Activated T-cell treated with anti-CD3 and anti-CD28 coated beads for 48 hours (primary cell): ENCODE data around the gene LEMD1.
"Not testable (repeated sequence)": the region's sequence is repeated elsewhere in the genome, so short reads cannot be mapped to it uniquely, and the experiment has no call there.

Experiments
- DNase-seq: peaks from one replicate; pipeline ENCODE4 v3.0.0-alpha.2; 2020; ENCODE audit warnings: low read depth

The LEMD1 gene

DNA sequence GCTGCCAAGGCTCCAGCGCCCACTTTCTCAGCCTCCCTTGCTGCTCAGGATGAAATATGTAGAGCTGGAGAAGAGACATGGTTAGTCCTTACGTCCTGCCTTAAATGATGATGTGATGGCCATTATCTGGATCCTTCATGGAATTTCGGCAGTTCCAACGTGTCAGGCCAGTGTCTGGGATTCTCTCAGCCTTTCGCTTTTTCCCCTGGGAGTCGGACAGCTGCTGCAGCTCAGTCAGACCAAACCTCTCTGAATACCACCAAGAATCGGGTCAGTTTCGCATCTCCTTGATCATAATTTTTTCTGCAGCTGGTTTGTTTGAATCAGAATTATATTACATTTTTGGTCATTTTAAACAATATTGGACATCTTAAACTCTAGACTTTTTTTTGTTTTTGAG, 42.8 kb downstream of the LEMD1 start:
- no peak for DNase-seq

DNA sequence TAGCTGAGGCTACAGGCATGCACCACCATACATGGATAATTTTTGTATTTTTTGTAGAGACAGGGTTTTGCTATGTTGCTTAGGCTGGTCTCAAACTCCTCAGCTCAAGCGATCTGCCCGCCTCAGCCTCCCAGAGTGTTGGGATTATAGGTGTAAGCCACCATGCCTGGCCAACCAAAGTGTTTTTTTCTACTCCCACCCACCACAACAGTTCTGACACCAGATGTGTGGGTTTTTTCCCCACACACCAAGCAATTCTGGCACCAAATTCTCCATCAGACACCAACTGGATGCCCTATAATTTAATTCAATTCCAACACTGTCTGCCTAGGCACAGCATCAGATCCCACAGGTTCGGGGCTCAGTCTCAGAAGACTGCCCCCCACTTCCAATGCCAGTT, 44.5 kb downstream of the LEMD1 start:
- no peak for DNase-seq

DNA sequence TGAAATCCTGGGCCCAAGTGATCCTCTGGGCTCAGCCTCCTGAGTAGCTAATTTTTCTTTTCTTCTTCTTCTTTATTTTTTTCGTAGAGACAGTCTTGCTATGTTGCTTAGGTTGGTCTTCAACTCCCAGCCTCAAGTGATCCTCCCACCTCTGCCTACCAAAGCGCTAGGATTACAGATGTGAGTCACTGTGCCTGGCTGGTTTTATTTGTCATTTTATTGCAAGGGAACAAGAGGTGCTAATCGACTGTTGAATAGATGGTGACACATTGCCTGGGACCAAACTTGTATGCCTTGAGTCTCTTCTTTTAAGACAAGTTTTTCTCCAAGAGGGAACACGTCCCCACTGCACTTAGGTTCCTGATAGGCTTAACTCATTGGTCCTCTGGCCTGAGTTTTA, 45.1 kb downstream of the LEMD1 start:
- DNase-seq = no peak

DNA sequence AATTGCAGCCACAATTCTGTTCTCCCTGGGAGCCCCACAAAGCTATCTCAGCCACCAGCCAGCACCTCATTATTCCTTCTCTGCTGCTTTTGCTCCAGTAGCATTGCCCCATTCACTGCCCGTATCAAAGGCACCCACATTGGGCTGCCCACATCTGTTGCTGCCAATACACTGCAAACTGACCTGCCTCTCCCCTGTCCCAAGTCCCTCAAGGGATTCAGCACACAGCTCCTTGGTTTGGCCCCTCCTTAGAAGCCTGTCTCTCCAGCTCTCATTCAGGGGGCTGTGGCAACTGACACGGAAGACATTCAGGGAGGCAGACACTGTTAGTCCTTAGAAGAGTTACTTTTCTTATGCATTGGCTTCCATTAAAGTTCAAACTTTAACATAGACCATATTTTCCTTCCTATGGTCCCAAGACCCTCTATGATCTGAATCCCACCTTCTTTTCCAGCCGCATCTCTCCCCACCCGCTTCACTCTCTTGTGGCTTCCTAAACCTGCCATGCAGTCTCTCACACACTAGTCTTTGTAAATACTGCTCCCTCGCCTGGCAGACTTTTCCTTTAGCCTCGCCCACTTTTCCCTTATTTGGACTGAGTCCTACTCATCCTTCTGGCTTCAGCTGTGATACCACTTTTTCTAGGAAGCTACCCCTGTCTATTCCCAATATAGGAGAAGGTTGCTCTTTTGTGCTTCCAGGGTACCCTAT, 45.9 kb downstream of the LEMD1 start:
- DNase-seq = no peak

DNA sequence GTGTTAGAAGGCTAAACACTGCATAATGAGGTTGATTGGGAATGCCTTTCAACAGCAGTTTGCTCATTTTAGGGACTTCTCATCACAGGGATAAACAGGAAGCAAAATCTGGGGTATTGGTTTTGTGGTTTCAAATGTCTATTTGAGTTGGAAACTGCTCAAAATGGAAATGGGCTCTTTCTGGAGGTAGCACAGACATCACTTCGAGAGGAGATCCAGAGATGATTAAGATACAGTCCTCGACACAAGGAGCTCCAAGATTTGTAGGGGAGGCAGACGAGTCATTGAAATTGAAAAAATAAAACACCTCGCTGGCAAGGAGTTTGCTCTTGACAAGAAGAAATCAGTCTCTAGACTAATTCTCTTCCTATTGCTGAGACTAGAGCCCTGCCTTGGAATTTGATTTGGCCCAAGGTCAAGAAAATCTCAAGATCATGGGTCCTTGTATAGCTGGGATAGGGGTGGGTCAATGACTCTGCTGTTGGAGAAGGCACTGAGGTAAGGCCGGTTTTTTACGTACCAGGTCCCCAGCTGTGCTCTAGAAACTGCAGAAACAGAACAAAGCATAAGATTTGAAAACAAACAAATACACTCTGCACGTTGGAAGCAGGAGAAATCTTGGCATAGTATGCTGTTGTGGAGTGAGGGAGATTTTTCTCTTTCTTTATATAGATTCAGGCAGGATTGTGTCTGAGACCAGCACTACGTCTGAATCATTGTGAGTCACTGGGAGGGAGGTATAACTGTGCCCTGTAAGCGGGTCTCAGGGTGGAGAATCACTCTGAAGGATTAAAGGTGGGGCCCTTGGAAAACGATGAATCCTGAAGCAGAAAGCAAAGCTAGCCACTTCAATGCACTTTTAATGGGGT, 47.4 kb downstream of the LEMD1 start:
- no peak for DNase-seq

DNA sequence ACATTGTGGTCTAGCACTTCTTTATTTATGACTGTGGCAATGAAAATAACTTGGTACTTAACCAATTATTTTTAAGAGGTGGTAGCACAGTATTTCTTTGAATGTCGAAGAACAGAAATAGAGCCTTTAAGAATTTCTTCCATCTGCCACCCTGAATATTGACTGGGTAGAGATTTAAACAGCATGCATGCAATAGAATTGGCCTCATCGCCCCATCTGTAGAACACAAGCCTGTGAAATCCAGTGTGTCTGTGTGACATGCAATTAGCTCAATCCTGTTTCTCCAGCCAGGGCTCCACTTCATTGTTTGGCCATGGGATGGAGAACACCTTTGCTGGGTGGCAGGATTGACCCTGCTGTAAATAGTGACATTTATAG, 48.1 kb downstream of the LEMD1 start:
- DNase-seq = no peak

DNA sequence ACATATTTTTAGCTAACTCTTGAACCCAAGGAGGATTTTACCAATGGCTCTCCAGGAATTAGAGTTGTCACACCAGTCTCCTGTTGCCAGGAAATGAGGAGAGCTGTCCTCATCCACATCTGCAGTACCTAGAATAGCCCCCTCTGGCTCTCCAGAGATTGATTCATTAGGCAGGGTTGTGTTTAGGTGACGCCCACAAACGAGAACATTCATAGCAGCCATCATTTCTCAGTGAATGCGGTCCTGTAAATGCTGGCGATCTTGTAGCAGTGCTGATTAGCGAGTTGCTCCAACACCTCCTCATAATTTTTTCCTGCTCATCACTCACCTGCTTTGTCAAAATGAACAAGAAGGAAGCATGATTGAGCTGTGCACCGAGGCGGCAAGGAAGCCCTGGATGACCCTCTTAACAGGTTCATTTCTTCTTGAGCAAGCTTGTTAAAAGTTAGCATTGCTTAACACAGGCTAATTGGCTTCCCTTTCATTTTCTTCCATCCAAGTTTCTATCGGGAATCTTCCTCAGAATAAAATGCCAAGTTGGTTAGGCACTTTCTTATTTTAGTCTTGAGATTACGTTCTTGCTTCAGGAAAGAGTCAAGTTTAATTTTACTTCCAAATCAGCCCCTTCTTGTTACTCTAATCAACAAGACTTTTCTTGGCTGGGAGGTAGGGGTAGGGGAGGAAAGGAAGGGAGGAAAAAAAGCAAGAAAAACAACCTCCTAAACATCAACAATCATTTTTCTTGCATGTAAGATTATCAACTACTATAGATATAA, 48.6 kb downstream of the LEMD1 start:
- no peak for DNase-seq

DNA sequence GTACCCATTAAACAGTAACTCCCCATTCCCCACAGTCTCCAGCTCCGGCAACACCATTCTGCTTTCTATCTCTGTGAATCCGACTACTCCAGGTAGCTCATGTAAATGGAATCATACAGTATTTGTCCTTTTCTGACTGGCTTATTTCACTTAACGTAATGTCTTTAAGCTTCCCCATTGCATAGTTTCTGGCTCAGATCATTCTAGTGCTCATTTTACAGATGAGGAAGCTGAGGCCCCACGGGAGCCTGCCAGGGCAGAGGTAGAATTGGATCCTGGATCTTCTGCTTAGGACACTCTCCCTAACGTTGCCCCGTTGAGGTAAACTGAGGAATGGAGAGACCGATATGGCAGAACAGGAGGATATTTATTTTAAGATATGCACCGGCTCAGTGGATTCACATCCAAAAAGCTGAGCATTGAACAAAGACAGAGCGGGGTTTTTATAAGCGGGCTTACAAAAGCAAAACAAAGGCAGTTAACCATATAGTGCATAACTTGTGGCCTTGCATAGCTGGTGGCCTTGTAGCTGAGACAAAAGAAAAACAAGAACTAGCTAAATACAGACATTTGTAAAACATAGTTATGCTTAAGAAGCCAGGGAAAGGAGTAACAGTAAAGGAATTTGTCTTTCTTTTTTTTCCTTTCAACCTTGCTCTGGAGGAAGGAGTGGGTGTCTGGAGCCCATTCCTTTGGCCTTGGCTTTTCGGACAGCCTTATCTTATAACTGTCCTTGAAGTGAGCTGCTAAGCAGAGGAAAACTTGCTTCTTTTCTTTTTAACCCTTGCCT, 49.8 kb downstream of the LEMD1 start:
- DNase-seq = no peak

DNA sequence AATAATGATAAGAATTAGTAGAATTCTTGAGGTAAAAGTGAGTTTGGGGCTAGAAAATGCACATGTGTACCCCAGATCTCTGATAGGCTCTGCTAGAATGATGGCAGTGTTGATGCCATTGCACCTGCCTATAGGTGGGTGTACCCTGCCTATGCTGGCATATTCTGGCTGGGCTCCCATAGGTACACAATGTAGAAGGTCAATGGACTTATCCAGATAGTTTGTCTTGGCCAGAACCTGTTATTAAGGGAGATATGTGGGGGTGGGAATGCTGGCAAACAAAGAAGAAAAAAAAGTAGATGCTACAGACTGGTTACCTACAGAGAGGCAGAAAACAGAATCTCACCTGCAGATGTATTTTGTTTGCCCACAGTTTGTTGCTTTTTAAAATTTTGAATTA, 51.1 kb downstream of the LEMD1 start:
- DNase-seq = no peak

DNA sequence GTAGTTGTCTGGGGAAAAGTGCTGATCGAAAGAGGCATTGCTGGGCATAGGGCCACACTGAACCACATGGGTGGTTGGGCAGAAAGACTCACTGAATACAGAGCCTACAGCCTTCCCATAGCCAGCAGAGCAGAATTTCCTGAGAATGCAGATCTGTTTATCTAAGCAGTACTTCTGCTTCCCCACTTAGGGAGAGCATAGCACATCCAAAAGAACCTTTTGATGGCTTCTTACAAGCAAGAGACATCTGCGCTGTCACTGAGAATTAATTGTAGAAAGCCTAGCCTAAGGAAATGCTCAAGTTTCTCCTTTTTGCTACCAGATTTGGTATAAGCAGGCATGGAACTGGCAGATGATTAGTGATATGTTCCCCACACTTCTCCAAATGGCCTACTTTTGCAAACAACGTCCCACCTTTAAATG, 52.1 kb downstream of the LEMD1 start:
- DNase-seq = no peak

DNA sequence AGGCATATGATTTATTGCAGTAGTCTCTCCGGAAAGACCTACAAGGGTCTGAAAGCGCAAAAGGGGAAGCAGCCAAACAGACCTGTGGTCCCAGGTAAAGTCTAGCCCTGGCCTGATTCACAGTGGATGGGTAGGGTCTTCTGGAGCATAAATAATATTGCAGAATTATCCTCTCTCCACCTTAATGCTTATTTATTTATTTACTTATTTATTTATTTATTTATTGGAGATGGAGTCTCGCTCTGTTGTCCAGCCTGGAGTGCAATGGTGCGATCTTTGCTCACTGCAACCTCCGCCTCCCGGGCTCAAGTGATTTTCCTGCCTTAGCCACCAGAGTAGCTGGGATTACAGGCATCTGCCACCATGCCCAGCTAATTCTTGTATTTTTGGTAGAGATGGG, 53.4 kb downstream of the LEMD1 start:
- no peak for DNase-seq

DNA sequence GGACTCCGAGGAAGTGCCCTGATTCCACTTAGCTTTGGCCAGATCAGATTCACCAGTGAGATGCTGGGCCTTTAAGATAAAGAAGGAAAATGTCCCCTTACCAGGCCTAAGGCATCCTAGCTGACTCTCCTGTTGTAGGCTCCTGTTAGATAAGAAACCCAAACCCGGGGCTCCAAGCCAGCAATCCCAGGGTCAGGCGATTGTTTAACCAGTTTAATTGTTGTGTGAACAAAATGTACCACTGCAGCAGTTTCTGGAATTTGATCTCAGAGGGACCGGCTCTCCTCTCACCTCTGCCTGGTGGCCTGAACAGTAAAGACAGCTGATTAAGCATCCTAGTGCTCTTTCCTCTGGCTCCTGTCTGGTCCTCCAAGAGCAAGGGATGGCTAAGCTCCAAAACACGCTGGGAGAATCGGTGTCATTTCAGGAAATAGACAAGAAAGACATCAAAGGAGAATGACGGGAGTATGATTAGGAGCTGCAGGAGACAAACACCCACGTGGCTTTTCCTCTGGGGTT, 55.9 kb downstream of the LEMD1 start:
- DNase-seq = no peak

DNA sequence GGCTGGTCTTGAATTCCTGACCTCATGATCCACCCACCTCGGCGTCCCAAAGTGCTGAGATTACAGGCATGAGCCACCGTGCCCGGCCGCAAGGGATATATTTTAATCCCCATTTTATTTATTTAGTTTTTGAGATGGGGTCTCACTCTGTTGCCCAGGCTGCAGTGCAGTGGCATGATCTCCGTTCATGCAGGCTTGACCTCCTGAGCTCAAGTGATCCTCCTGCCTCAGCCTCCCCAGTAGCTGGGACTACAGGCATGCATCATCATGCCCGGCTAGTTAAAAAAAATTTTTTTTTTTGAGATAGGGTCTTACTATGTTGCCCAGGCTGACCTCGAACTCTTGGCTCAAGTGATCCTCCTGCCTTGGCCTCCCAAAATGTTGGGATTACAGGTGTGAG, 56.8 kb downstream of the LEMD1 start:
- DNase-seq = not testable (repeated sequence)

DNA sequence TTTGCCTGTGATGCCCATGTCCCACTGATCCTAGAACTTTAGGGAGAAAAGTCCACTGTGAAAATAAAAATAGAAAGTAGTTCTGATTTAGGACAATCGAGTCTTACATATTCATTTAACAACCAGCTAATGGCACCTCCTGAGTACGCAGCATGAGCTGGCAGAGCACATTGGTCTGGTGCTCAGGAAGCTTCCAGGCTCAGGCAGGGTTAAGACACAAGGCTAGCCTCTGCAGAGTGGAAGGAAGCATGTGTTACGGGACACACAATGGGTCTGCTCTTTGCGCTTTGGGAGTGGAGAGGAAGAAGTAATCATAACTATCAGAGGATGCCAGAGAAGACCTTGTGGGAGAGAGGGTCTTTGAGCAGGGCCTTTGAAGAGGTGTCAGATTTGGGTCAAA, 61.0 kb downstream of the LEMD1 start:
- no peak for DNase-seq

DNA sequence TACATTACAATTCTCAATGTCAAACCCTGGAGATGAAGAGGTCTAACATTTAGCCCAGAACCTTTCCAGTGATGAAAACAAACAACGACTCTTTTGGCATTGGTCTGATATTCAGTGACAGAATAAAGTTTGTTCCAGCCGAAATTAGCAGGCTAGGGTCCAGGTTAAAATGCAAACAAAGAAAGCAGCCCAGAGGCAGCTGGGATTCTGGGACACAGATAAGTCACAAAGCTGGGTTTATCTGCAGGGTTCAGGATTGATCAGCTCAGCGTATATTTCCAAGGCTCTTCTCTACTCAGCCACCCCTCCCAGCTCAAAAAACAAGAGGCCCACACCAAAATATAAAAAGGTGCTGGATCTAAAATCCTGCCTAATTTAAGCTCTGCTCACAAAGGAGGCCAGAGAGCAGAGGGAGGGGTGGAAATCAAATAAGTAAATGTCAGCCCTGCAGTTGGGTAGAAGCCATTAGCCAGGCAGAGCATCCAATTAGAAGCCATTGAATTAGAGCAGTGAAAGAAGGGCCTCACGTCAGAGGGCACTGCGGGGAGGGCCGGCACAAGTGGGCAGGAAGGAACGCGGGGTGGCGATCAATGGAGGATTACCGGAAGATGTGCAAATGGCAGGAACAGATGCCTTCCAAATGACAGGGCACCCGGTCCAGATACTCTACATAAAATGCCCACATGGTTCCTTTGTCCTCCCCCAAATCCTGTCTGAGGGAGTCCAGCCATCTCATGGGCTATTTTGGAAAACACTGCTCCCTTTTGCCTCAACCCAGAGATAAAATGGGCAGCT, 61.9 kb downstream of the LEMD1 start:
- DNase-seq = no peak

DNA sequence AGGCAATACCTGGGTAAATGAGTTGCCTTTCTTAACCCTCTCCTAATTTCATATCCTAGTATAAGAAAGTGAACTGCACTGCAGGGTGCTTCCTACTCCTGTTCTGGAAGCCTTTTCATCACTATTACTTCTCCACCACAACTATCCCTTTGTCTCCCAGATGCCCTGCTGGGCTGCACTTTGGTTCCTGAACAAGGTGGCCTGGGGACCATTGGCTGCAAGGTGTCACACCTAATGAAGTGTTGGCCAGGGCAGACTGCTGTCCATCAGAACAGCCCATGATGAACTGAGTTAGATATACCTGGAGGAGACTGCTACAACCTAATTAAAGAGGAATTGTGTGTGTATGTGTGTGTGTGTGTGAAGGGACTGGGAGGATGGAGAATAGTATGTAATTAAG, 63.3 kb downstream of the LEMD1 start:
- DNase-seq = no peak

DNA sequence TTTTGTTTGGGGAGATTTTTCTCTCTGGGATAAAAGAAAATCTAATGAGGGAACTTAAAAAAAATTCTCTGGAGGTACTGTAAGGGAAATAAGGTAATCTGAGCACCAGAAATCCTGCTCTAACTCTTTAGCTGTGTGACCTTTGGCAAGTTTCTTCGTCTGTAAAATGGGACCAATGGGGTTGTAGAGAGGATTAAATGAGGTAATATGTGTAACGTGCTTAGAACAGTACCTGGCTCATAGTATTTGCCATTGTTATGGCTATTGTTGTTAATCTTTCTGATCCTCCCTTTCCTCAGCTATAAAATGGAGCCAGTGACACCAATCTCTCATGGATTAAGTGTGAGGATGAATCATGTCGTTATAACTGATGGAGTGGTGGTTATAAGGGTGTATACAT, 64.3 kb downstream of the LEMD1 start:
- DNase-seq = no peak

DNA sequence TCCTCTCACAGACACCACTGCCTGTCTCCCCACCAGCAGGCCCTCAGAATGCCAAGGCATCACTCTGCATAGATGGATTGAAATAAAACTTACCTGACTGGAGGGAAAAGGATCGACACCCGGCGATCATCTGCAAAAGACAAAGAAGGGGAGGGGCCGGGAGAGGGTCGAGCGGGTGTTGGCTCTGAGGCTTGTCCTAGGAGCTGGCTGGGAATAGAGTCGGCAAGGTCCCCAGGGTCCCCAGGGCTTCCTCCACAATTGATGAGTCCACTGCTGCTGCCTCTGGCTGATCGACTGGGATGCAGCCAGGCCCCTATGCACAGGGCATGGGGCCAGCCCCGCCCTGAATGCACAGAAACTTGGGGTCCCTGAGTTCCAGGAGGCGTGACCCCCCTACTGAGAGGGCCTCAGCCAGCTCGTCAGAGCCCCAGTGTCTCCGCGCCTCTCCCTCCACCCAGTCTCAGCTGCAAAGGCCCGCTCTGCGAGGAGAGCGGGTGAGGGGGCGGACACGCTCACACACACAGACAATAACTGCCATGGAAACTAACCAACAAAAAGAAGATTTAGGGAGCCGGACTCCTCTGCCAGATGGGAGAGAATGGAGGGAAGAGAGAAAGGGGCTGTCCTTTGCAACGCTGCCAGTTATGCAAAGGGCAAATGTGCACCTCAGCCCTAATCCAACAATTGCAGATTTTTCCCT, 65.3 kb downstream of the LEMD1 start, which contains the start of gene KLHDC8A:
Gene KLHDC8A, minus strand, starts transcription at position 483 of the 700 bp plus-strand sequence. CDS start 13,318 bp downstream, outside the sequence.
- no peak for DNase-seq

DNA sequence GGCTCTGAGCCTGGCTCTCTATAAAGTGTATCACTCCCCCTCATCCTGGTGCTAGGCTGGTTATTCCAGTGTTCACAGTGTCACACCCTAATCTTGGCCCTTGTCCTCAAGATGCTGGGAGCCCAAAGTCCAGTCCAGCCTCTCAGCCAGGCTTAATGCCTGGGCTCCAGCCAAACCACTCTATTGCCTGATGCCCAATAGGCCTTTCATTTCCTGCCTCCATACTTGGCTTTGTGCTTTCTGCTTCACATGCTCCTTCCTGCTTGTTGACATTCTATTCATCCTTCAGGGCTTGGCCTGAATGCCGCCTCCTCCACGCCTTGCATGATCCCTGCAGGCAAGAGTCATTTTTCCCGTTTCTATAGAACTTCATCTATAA, 66.8 kb downstream of the LEMD1 start:
- no peak for DNase-seq
